Measurements from ENCODE around the gene USF3.

DNA sequence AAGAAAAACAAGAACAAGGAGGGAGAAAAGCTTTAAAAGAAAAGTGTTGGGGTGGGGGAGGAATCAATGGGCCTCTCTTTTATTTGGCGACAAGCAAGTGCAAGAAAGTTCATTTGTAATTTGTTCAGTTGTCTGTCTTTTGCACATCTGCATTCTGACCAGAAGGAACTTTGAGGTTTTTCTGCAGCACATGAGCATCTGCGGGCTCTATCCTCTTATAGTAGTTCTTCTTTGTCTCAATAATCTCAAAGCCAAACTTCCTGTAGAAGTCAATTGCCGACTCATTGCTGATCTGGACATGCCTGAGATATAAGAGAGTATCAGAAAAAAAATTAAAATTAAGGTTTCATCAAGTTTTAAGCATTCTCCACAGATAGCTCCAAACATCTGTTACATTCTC is 25.2 kb upstream of the USF3 start:
- TF ChIP-seq CTCF (IDR thresholded peaks at IDR 0.05) (no peak), EP300 (IDR thresholded peaks at IDR 0.05) (no peak)

Data from ovary (tissue), 3 donors.